ENCODE measurements around the gene ADAM12. TPM values are rescaled to one million over a fixed set of nuclear protein-coding genes. Genes with fewer than 3 reads are reported as not detected.

The ADAM12 gene
- total and polyA plus RNA-seq, 2 donors (not counting 3 experiments of a cell fraction or from before 2014, with no cell fraction given) = 0.22 to 0.33 TPM

GRCh38 chr10:126400641-126401040, 12.4 kb upstream of the ADAM12 start:
- Histone ChIP-seq H3K4me3 (replicated peaks in 1 of 3; ENCODE audit: insufficient read depth in 1 of 3, low read depth in 1 of 3, low read length in 3 of 3) (no peak overlapping the region), H3K27ac (ENCODE audit: insufficient read depth, low read depth, low read length) (no peak overlapping the region), H3K4me2 (ENCODE audit: insufficient read depth, low read length) (no peak overlapping the region), H4K20me1 (replicated peaks; ENCODE audit: control insufficient read depth, extremely low read depth, insufficient read depth, low read length) (no peaks in the 10 kb centered on the region), H3K9me3 (replicated peaks; ENCODE audit: control insufficient read depth, insufficient read depth, low read length) (no peaks in the 10 kb centered on the region), H2AFZ (ENCODE audit: low read depth, low read length) (no peak overlapping the region), H3K9ac (replicated peaks; ENCODE audit: extremely low read depth, insufficient read depth, low read length) (no peak overlapping the region), H3K9me1 (replicated peaks; ENCODE audit: control insufficient read depth, extremely low read depth, insufficient read depth, low read length) (no peaks in the 10 kb centered on the region), H3K36me3 (ENCODE audit: control insufficient read depth in 2 of 2, extremely low read depth in 1 of 2, insufficient read depth in 2 of 2, low read length in 2 of 2) (no peaks in the 10 kb centered on the region), H3K4me1 (ENCODE audit: control insufficient read depth, extremely low read depth, insufficient read depth, low read length) (no peaks in the 10 kb centered on the region), H3K27me3 (ENCODE audit: control insufficient read depth in 2 of 2, insufficient read depth in 2 of 2, low read length in 2 of 2) (no peaks in the 10 kb centered on the region), H3K79me2 (ENCODE audit: control insufficient read depth, insufficient read depth, low read length) (no peaks in the 10 kb centered on the region)
- no peak for TF ChIP-seq MAX (IDR thresholded peaks at IDR 0.05; ENCODE audit: insufficient read depth, insufficient read length)
- no peak for TF ChIP-seq FOS (IDR thresholded peaks at IDR 0.05; ENCODE audit: borderline replicate concordance, insufficient read depth, low read length)
- DNase-seq (ENCODE audit: low read depth, low spot score) (no peak), FAIRE-seq (no peak)
- ChIA-PET POLR2A (no interaction called here), CTCF (no interaction called here)
- no TSS peak for BruUV-seq (replicated peaks)
- intact Hi-C loops (cut with micrococcal nuclease) (no loop called here), dilution Hi-C loops (cut with MboI; ENCODE audit: extremely low pct_ligation_motif_present, low sequenced_read_pairs) (no loop called here)

- CTCF ChIA-PET = interaction anchor here (0.6 kb wide), 1 partner anchor 538 kb away, joined by 3 read pairs; no protein-coding TSS in a partner anchor
- Histone ChIP-seq H3K9ac (replicated peaks; ENCODE audit: extremely low read depth, insufficient read depth, low read length) (no peak overlapping the region), H3K9me1 (replicated peaks; ENCODE audit: control insufficient read depth, extremely low read depth, insufficient read depth, low read length) (no peaks in the 10 kb centered on the region), H3K4me3 (replicated peaks in 1 of 3; ENCODE audit: insufficient read depth in 1 of 3, low read depth in 1 of 3, low read length in 3 of 3) (no peak overlapping the region), H3K4me2 (ENCODE audit: insufficient read depth, low read length) (no peak overlapping the region), H2AFZ (ENCODE audit: low read depth, low read length) (no peak overlapping the region), H3K9me3 (replicated peaks; ENCODE audit: control insufficient read depth, insufficient read depth, low read length) (no peaks in the 10 kb centered on the region), H3K36me3 (ENCODE audit: control insufficient read depth in 2 of 2, extremely low read depth in 1 of 2, insufficient read depth in 2 of 2, low read length in 2 of 2) (no peaks in the 10 kb centered on the region), H4K20me1 (replicated peaks; ENCODE audit: control insufficient read depth, extremely low read depth, insufficient read depth, low read length) (no peaks in the 10 kb centered on the region), H3K79me2 (ENCODE audit: control insufficient read depth, insufficient read depth, low read length) (no peaks in the 10 kb centered on the region), H3K27me3 (ENCODE audit: control insufficient read depth in 2 of 2, insufficient read depth in 2 of 2, low read length in 2 of 2) (no peaks in the 10 kb centered on the region), H3K4me1 (ENCODE audit: control insufficient read depth, extremely low read depth, insufficient read depth, low read length) (no peaks in the 10 kb centered on the region), H3K27ac (ENCODE audit: insufficient read depth, low read depth, low read length) (no peak overlapping the region)
- dilution Hi-C loops (cut with MboI; ENCODE audit: extremely low pct_ligation_motif_present, low sequenced_read_pairs) = no loop called here
- DNase-seq (ENCODE audit: low read depth, low spot score) (no peak), FAIRE-seq (no peak)
- no peak for TF ChIP-seq FOS (IDR thresholded peaks at IDR 0.05; ENCODE audit: borderline replicate concordance, insufficient read depth, low read length)
- no peak for TF ChIP-seq POLR2AphosphoS5 (IDR thresholded peaks at IDR 0.05; ENCODE audit: insufficient read depth, low read depth, low read length)
- TF ChIP-seq MAX (IDR thresholded peaks at IDR 0.05; ENCODE audit: insufficient read depth, insufficient read length) = no peak
- TF ChIP-seq POLR2A (IDR thresholded peaks at IDR 0.05; ENCODE audit: low read depth, low read length) = no peak
- TF ChIP-seq MYC (IDR thresholded peaks at IDR 0.05; ENCODE audit: low read depth, low read length) = no peak
- TF ChIP-seq EZH2 (IDR thresholded peaks at IDR 0.05; ENCODE audit: borderline replicate concordance, low read depth, low read length, severe bottlenecking) = no peak
- no TSS peak for BruUV-seq (replicated peaks)
- POLR2A ChIA-PET = no interaction called here
- intact Hi-C loops (cut with micrococcal nuclease) = no loop called here
Measured at GRCh38 chr10:126398924-126399323, 10.6 kb upstream of the ADAM12 start.
